Fibroblast of the conjunctiva (primary cell): Measurements from ENCODE around the gene GNG11.
"Not testable (repeated sequence)": the region's sequence is repeated elsewhere in the genome, so short reads cannot be mapped to it uniquely, and the experiment has no call there.

Source experiments
- DNase-seq: peaks from one replicate; pipeline ENCODE4 v3.0.0-alpha.2; 2010; ENCODE audit warnings: low read depth

Gene GNG11

GRCh38 chr7:93921607-93922566, at the start of gene GNG11:
TSS of gene GNG11 (plus strand) at chr7:93921735. CDS start at chr7:93922138, 403 bp downstream.
- peak; percentile 60 for DNase-seq

- DNase-seq, result no peak
These were observed 47.4 kb upstream of the GNG11 start for GRCh38 chr7:93873998-93874574.

GRCh38 chr7:93877742-93878141, 43.8 kb upstream of the GNG11 start:
- DNase-seq, result no peak

GRCh38 chr7:93879356-93879755, 42.2 kb upstream of the GNG11 start:
- DNase-seq, result no peak

- no peak for DNase-seq
These were observed 39.1 kb upstream of the GNG11 start for GRCh38 chr7:93882468-93882867.

- no peak for DNase-seq
These were observed 38.2 kb upstream of the GNG11 start for GRCh38 chr7:93883078-93883916.

GRCh38 chr7:93883917-93884345, 37.6 kb upstream of the GNG11 start:
- DNase-seq, result no peak

- DNase-seq, result no peak
These were observed 37.0 kb upstream of the GNG11 start for GRCh38 chr7:93884541-93884940.

GRCh38 chr7:93889261-93889660, 32.3 kb upstream of the GNG11 start:
- no peak for DNase-seq

GRCh38 chr7:93890041-93890463, 31.5 kb upstream of the GNG11 start:
- no peak for DNase-seq

GRCh38 chr7:93890464-93891068, 31.0 kb upstream of the GNG11 start, which contains the start of gene TFPI2:
TSS of gene TFPI2 (minus strand) at chr7:93890753. CDS start at chr7:93890678, 75 bp downstream.
- no peak for DNase-seq

GRCh38 chr7:93894426-93894825, 27.1 kb upstream of the GNG11 start:
- no peak for DNase-seq

- no peak for DNase-seq
These were observed 26.4 kb upstream of the GNG11 start for GRCh38 chr7:93894966-93895640.

- no peak for DNase-seq
These were observed 25.5 kb upstream of the GNG11 start for GRCh38 chr7:93895859-93896600.

GRCh38 chr7:93897680-93898079, 23.9 kb upstream of the GNG11 start:
- no peak for DNase-seq

- peak; percentile 73 for DNase-seq
These were observed 18.6 kb upstream of the GNG11 start for GRCh38 chr7:93902777-93903423.

- no peak for DNase-seq
These were observed 15.3 kb upstream of the GNG11 start, which contains the start of gene GNGT1 for GRCh38 chr7:93906267-93906666. TSS of gene GNGT1 (plus strand) at chr7:93906567. CDS start at chr7:93906747, 180 bp downstream.

GRCh38 chr7:93910076-93910994, 11.2 kb upstream of the GNG11 start:
- DNase-seq, result peak; percentile 47

- DNase-seq, result not testable (repeated sequence)
These were observed 10.3 kb upstream of the GNG11 start for GRCh38 chr7:93911242-93911641.
